HG03095 (cell line): Measurements from ENCODE around the gene DLK1.

Experiments used
- ATAC-seq: cut with Tn5 transposase; IDR thresholded peaks from one replicate; pipeline ENCODE4 v1.9.1; 2021; ENCODE audit warnings: moderate library complexity; ENCODE audit not compliant: unreplicated experiment

Gene DLK1

GRCh38 chr14:100692859-100693558 lies 33.7 kb upstream of the DLK1 start:
- ATAC-seq: no peak

GRCh38 chr14:100693877-100694578 lies 32.7 kb upstream of the DLK1 start:
- ATAC-seq: no peak

- no peak for ATAC-seq
Observed at GRCh38 chr14:100694579-100695422, 31.9 kb upstream of the DLK1 start.

- ATAC-seq: no peak
Observed at GRCh38 chr14:100695423-100695738, 31.3 kb upstream of the DLK1 start.

GRCh38 chr14:100696008-100696407 lies 30.7 kb upstream of the DLK1 start:
- ATAC-seq: no peak

GRCh38 chr14:100696590-100696989 lies 30.1 kb upstream of the DLK1 start:
- ATAC-seq: no peak

GRCh38 chr14:100698066-100698465 lies 28.6 kb upstream of the DLK1 start:
- ATAC-seq: no peak

- no peak for ATAC-seq
Observed at GRCh38 chr14:100698666-100699448, 27.8 kb upstream of the DLK1 start.

GRCh38 chr14:100701314-100701713 lies 25.4 kb upstream of the DLK1 start:
- no peak for ATAC-seq

- no peak for ATAC-seq
Observed at GRCh38 chr14:100702590-100702989, 24.1 kb upstream of the DLK1 start.

GRCh38 chr14:100703386-100704220 lies 23.1 kb upstream of the DLK1 start:
- no peak for ATAC-seq

GRCh38 chr14:100706200-100706599 lies 20.5 kb upstream of the DLK1 start:
- no peak for ATAC-seq

- no peak for ATAC-seq
Observed at GRCh38 chr14:100706860-100707259, 19.8 kb upstream of the DLK1 start.

- no peak for ATAC-seq
Observed at GRCh38 chr14:100708425-100709288, 18.0 kb upstream of the DLK1 start.

- no peak for ATAC-seq
Observed at GRCh38 chr14:100709289-100710284, 17.1 kb upstream of the DLK1 start.

- ATAC-seq: no peak
Observed at GRCh38 chr14:100710391-100710790, 16.3 kb upstream of the DLK1 start.

GRCh38 chr14:100710826-100711462 lies 15.7 kb upstream of the DLK1 start:
- ATAC-seq: no peak

- no peak for ATAC-seq
Observed at GRCh38 chr14:100711493-100711892, 15.2 kb upstream of the DLK1 start.
